ENCODE results near the gene AIF1L. TPM values are rescaled to one million over a fixed set of nuclear protein-coding genes. Genes with fewer than 3 reads are reported as not detected.

AIF1L gene
- total RNA-seq, 1 experiment from 2014 or later: 103 TPM

- CTCF ChIA-PET: interaction anchor here (1.0 kb wide), 1 partner anchor 15 kb away, joined by 3 read pairs; no protein-coding TSS in a partner anchor
These were observed 24.0 kb upstream of the AIF1L start for GRCh38 chr9:131072107-131072870.

GRCh38 chr9:131072871-131073237, 23.5 kb upstream of the AIF1L start:
- POLR2A ChIA-PET: no interaction called here
- Mint-ChIP-seq H3K9me3 (no peaks in the 10 kb centered on the region), H3K27ac (no peak overlapping the region)
- TF ChIP-seq IRF1 (CRISPR knock-in tag; IDR thresholded peaks at IDR 0.05) (no peak), PRDM15 (CRISPR knock-in tag; IDR thresholded peaks at IDR 0.05) (no peak), HMGA2 (CRISPR knock-in tag; IDR thresholded peaks at IDR 0.05) (no peak), ETV6 (CRISPR knock-in tag; IDR thresholded peaks at IDR 0.05) (no peak), E2F4 (CRISPR knock-in tag; IDR thresholded peaks at IDR 0.05; ENCODE audit: borderline replicate concordance, low read depth) (no peak), ZNF532 (CRISPR knock-in tag; IDR thresholded peaks at IDR 0.05; ENCODE audit: borderline replicate concordance) (no peak), RORB (CRISPR knock-in tag; IDR thresholded peaks at IDR 0.05) (no peak)

More at GRCh38 chr9:131072107-131072870, 24.0 kb upstream of the AIF1L start:
- DNase-seq (ENCODE audit: low spot score) (no peak), ATAC-seq (no peak)
- H3K4me1 Mint-ChIP-seq: no peaks in the 10 kb centered on the region
- POLR2A ChIA-PET: no interaction called here
- H3K36me3 Mint-ChIP-seq: peaks cover 4% of the 10 kb centered on the region; the same call in 1 of the 2 replicates
- TF ChIP-seq ZNF425 (CRISPR knock-in tag; conservative IDR thresholded peaks at IDR 0.05): no peak
- TF ChIP-seq MYBL2 (CRISPR knock-in tag; IDR thresholded peaks at IDR 0.05): no peak
- TF ChIP-seq ZNF423 (CRISPR knock-in tag; IDR thresholded peaks at IDR 0.05): no peak
- TF ChIP-seq AFF4 (CRISPR knock-in tag; IDR thresholded peaks at IDR 0.05; ENCODE audit: borderline replicate concordance): no peak
- TF ChIP-seq ZNF138 (CRISPR knock-in tag; conservative IDR thresholded peaks at IDR 0.05): no peak
- H3K27me3 Mint-ChIP-seq (ENCODE audit: low read depth): no peaks in the 10 kb centered on the region
- H3K4me3 Mint-ChIP-seq: no peak overlapping the region
- H3K9me3 Mint-ChIP-seq: no peaks in the 10 kb centered on the region
- H3K27ac Mint-ChIP-seq: no peak overlapping the region

More at GRCh38 chr9:131072871-131073237, 23.5 kb upstream of the AIF1L start:
- DNase-seq (ENCODE audit: low spot score): no peak
- ATAC-seq: no peak
- Mint-ChIP-seq H3K36me3 (peaks cover 4% of the 10 kb centered on the region; the same call in 1 of the 2 replicates), H3K27me3 (ENCODE audit: low read depth) (no peaks in the 10 kb centered on the region), H3K4me1 (no peaks in the 10 kb centered on the region), H3K4me3 (no peak overlapping the region)
- CTCF ChIA-PET: interaction anchor here (1.0 kb wide), 1 partner anchor 16 kb away, joined by 3 read pairs; no protein-coding TSS in a partner anchor
